GM19238 (cell line): ENCODE measurements around the gene CAPS.
"Not testable (repeated sequence)": the region's sequence is repeated elsewhere in the genome, so short reads cannot be mapped to it uniquely, and the experiment has no call there.

ENCODE experiments used
- DNase-seq: peaks from one replicate; pipeline ENCODE4 v3.0.0; 2011; ENCODE audit warnings: low spot score; ENCODE audit not compliant: insufficient read length

Gene CAPS

GRCh38 chr19:5913739-5914357, at the start of gene CAPS:
Gene CAPS, plus strand, starts transcription at chr19:5914254. Its CDS starts 153 bp downstream, at chr19:5914407.
- DNase-seq, result no peak

DNA sequence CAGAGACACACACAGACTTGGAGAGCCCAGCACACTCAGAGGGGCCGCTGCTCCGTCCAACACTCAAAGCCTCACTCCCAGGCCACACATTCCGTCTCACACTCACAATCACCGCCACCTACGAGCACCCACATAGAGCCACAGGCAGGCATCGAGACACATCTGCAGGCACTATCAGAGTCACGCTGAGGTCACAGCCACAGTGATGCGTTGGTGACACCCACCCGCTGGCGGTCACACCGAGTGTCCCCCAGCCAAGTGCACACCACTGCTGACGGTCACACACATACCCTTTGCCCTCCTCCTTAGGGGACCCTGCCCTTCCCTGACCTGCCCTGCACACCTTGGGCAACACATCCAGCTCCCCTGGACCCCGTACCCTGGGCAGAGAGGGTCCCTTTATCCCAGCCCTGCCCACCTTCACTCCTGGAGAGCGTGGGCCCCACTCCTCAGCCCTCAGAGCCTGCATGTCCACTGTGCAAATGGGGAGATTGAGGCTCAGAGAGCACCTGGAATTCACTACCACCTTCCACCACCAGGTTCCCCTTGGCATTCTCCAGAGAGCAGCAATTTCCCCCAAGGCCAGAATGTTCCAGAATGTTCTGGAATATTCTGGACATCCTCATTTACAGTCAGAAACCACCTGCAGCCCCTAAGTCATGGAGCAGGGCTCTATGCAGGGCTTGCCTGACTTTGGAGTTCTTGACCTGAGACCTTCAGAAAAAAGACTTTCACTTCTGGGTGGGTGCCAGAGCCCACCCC, 49.1 kb upstream of the CAPS start:
- DNase-seq, result no peak

- DNase-seq, result no peak
Observed at GRCh38 chr19:5865772-5866171, 48.3 kb upstream of the CAPS start.

- DNase-seq, result no peak
Observed at GRCh38 chr19:5867201-5868136, 46.6 kb upstream of the CAPS start.

GRCh38 chr19:5870986-5871394, 43.1 kb upstream of the CAPS start:
- no peak for DNase-seq

GRCh38 chr19:5873617-5874199, 40.3 kb upstream of the CAPS start:
- no peak for DNase-seq

DNA sequence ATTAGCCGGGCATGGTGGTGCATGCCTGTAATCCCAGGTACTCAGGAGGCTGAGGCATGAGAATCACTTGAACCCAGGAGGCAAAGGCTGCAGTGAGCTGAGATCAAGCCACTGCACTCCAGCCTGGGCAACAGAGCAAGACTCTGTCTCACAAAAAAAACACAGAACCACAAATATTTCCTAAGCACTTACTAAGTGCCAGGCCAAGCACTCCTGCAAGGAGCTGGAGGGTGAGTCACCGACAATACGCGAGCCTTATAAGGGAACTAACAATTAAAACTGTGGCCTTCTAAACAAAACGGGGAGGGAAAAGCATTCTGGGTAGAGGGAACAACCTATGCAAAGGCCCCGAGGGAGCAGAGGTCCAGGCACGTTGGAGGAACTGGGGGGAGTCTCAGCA, 39.6 kb upstream of the CAPS start:
- not testable (repeated sequence) for DNase-seq

DNA sequence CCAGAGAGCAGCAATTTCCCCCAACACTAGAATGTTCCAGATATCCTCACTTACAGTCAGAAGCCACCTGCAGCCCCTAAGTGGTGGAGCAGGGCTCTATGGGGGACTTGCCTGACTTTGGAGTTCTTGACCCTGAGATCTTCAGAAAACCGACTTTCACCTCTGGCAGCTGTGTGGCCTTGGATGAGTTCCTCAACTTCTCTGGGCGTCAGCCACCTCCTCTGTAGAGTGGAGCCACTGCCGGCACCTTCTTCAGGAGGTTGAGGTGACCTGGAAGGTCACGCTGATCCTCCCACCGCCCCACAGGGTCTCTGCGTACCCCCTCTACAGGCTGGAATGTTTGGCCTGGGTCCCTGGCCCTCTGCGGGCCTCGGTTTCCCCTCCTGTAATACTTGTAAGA, 36.6 kb upstream of the CAPS start:
- no peak for DNase-seq

- no peak for DNase-seq
Observed at GRCh38 chr19:5877882-5878281, 36.2 kb upstream of the CAPS start.

GRCh38 chr19:5880196-5880595, 33.9 kb upstream of the CAPS start:
- DNase-seq, result no peak

GRCh38 chr19:5880604-5881078, 33.4 kb upstream of the CAPS start:
- no peak for DNase-seq

GRCh38 chr19:5881543-5882299, 32.3 kb upstream of the CAPS start:
- DNase-seq, result no peak

DNA sequence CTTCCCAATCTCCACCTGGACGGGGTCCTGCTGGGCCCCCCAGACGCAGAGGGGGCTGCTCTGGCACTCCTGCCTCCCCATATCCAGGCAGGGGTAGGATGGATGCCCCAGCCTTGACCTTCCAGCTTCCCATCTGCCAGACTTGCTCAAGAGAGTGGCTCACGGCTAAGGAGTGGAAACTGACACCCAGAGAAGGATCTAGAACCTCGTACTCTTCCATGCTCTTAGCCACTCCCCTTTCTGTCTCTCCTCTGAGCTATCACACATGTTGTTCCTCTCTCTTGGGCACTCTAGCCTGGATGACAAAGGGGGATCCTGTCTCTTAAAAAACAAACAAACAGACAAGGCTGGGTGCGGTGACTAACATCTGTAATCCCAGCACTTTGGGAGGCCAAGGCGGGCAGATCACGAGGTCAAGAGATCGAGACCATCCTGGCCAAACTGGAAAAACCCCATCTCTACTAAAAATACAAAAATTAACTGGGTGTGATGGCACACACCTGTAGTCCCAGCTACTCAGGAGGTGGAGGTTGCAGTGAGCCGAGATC, 31.6 kb upstream of the CAPS start:
- no peak for DNase-seq

DNA sequence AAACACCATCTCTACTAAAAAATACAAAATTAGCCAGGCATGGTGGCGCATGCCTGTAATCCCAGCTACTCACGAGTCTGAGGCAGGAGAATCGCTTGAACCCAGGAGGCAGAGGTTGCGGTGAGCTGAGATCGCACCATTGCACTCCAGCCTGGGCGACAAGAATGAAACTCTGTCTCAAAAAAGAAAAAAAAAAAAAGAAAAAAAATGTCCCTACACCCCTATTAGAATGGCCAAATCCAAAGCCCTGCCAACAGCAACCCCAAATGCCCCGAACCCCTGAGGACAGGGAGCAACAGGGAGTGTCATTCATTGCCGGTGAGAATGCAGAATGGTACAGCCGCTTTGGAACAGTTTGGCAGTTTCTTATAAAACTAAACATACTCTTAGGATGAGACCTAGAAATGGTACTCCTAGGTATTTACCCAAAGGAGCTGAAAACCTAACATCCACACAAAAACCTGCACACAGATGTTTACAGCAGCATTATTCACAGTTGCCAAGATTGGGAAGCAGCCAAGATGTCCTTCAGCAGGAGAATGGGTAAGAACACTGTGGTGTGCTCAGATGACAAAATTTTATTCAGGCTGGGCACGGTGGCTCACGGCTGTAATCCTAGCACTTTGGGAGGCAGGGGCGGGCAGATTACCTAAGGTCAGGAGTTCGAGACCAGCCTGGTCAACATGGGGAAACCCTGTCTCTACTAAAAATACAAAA, 30.7 kb upstream of the CAPS start:
- not testable (repeated sequence) for DNase-seq

DNA sequence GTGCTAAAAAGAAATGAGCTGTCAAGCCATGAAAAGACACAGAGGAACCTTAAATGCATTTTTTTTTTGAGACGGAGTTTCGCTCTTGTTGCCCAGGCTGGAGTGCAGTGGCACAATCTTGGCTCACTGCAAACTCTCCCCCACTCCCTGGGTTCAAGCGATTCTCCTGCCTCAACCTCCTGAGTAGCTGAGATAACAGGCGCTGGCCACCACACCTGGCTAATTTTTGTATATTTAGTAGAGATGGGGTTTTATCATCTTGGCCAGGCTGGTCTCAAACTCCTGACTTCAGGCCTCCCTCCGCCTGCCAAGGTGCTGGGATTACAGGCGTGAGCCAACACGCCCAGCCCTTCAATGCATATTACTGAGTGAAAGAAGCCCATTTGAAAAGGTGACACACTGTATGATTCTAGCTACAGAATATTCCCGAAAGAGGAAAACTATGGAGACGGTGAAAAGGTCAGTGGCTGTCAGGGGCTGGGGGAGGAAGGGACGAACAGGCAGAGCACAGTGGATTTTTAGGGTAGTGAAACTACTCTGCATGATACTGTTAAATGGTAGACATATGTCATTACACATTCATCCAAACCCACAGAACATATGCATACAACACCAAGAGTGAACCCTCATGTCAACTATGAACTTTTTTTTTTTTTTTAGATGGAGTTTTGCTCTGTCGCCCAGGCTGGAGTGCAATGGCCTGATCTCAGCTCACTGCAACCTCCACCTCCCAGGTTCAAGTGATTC, 29.8 kb upstream of the CAPS start:
- not testable (repeated sequence) for DNase-seq

- DNase-seq, result no peak
Observed at GRCh38 chr19:5889288-5889971, 24.6 kb upstream of the CAPS start.

DNA sequence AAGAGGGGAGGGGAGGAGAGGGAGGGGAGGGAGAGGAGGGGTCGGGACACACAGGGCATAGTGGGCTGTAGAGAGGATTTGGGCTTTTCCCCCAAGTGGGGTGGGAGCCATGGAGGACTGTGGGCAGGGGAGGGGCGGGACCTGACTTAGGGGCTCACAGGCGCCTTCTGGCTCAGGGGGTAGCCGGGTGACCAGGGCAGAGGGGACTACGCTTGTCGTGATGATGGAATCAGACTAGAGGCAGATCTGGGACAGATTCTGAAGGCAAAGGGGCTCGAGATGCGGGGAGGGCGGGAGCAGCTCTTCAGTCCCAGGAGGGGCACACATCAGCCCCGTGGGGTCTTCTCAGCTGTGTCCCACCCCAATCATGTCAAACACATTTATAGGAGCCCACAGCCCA, 24.0 kb upstream of the CAPS start:
- no peak for DNase-seq

DNA sequence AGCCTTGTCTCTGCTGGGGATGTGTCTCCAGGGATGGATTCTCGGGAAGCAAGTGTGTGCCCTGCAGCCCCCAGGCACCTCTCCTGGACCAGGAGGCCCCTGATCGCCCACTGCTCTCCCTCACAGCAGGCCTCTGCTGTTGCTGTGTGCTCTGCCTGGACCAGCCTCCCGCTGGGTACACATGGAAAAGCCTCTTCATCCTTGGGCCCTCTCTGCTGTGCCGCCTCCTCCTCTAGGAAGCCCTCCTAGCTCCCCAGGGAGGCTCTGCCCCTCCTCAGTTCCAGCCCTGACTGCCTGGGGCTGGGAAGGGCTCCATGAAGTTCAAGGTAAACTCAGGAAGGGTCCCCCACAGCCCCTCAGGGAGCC, 22.5 kb upstream of the CAPS start:
- no peak for DNase-seq
